IMR-90 (cell line): Measurements from ENCODE around the gene CHRM5. TPM values are rescaled to one million over a fixed set of nuclear protein-coding genes. Genes with fewer than 3 reads are reported as not detected.

Source experiments
- ATAC-seq: fragments of 200-7000 bp; cut with Tn5 transposase; 2 replicates; pipeline ENCODE4 v1.9.1; 2020; ENCODE audit warnings: low read depth, mild to moderate bottlenecking, moderate library complexity
- BruUV-seq: library from RNA; stranded (reverse); fragments of 400-500 nt; replicated peaks from 2 replicates; lab custom pipeline; 2021; lab: Mats Ljungman, UMichigan
- CTCF ChIA-PET: fragments of 300-600 bp; formaldehyde crosslinking; extraction: SDS; loops from one replicate; lab custom pipeline; 2021; ENCODE audit warnings: antibody characterized with exemption; lab: Yijun Ruan, JAX
- POLR2A ChIA-PET: fragments of 300-600 bp; sonication (Branson Sonifier 250); formaldehyde crosslinking; loops from one replicate; lab custom pipeline; 2022; ENCODE audit warnings: antibody characterized with exemption; ENCODE audit not compliant: unreplicated experiment; lab: Charles Lee
- DNase-seq: peaks from one replicate; pipeline ENCODE4 v3.0.0; 2013
- H2AFZ ChIP-seq: replicated peaks from 2 replicates; pipeline ENCODE3; 2013; ENCODE audit warnings: low read length, mild to moderate bottlenecking; ENCODE audit not compliant: poor library complexity
- H2AK5ac ChIP-seq: 2 replicates; pipeline ENCODE4 v1.6.1; 2013; ENCODE audit warnings: low read depth, low read length, inconsistent platforms
- H2AK9ac ChIP-seq: replicated peaks from 2 replicates; pipeline ENCODE3; 2013; ENCODE audit warnings: mild to moderate bottlenecking, low read depth, low read length, moderate library complexity; ENCODE audit not compliant: poor library complexity
- H2BK120ac ChIP-seq: 2 replicates; pipeline ENCODE4 v1.6.1; 2013; ENCODE audit warnings: low read depth, low read length, inconsistent platforms
- H2BK15ac ChIP-seq: 3 replicates; pipeline ENCODE4 v1.6.1; 2013; ENCODE audit warnings: low read depth, low read length, inconsistent platforms
- H2BK20ac ChIP-seq: 2 replicates; pipeline ENCODE4 v1.6.1; 2013; ENCODE audit warnings: low read depth, mild to moderate bottlenecking, inconsistent platforms, low read length, moderate library complexity
- H2BK5ac ChIP-seq: 2 replicates; pipeline ENCODE4 v1.6.1; 2013; ENCODE audit warnings: mild to moderate bottlenecking, low read depth, low read length, inconsistent platforms; ENCODE audit not compliant: poor library complexity, severe bottlenecking
- H3K14ac ChIP-seq: replicated peaks from 2 replicates; pipeline ENCODE4 v1.6.1; 2013; ENCODE audit warnings: low read depth, low read length, inconsistent platforms
- H3K18ac ChIP-seq: 2 replicates; pipeline ENCODE4 v1.6.1; 2013; ENCODE audit warnings: low read depth, low read length, control low read depth
- H3K23ac ChIP-seq: 2 replicates; pipeline ENCODE4 v1.6.1; 2013; ENCODE audit warnings: low read depth, low read length, inconsistent platforms
- H3K27ac ChIP-seq: 2 replicates; pipeline ENCODE4 v1.5.1; 2013; ENCODE audit warnings: mild to moderate bottlenecking, control low read depth, low read length; ENCODE audit not compliant: insufficient read depth
- H3K27me3 ChIP-seq: 2 replicates; pipeline ENCODE4 v1.6.1; 2013; ENCODE audit warnings: low read length; ENCODE audit not compliant: control insufficient read depth, insufficient read depth
- H3K36me3 ChIP-seq: 2 replicates; pipeline ENCODE4 v1.6.1; 2013; ENCODE audit warnings: low read length, mixed read lengths; ENCODE audit not compliant: control insufficient read depth, insufficient read depth
- H3K4ac ChIP-seq: 2 replicates; pipeline ENCODE4 v1.6.1; 2013; ENCODE audit warnings: low read depth, low read length, inconsistent platforms
- H3K4me1 ChIP-seq: 2 replicates; pipeline ENCODE4 v1.6.1; 2013; ENCODE audit warnings: low read length, mixed read lengths; ENCODE audit not compliant: control insufficient read depth, insufficient read depth
- H3K4me2 ChIP-seq: 2 replicates; pipeline ENCODE4 v1.6.1; 2013; ENCODE audit warnings: low read depth, mild to moderate bottlenecking, control low read depth, low read length, moderate library complexity
- H3K4me3 ChIP-seq: 2 replicates; pipeline ENCODE4 v1.5.1; 2013; ENCODE audit warnings: low read depth, mild to moderate bottlenecking, control low read depth, low read length, moderate library complexity; ENCODE audit not compliant: insufficient read depth
- H3K56ac ChIP-seq: 2 replicates; pipeline ENCODE4 v1.6.1; 2013; ENCODE audit warnings: low read length, inconsistent platforms; ENCODE audit not compliant: insufficient read depth; ENCODE audit errors: extremely low read depth
- H3K79me1 ChIP-seq, 2 experiments: 2 replicates each; pipeline ENCODE4 v1.6.1; 2013; ENCODE audit warnings: low read length in 2 of 2, inconsistent platforms in 1 of 2, low read depth in 1 of 2
- H3K9ac ChIP-seq: 2 replicates; pipeline ENCODE4 v1.6.1; 2013; ENCODE audit warnings: low read depth, low read length, control low read depth
- H3K9me1 ChIP-seq: 2 replicates; pipeline ENCODE4 v1.6.1; 2013; ENCODE audit warnings: low read length, inconsistent platforms; ENCODE audit not compliant: insufficient read depth
- H3K9me3 ChIP-seq: 2 replicates; pipeline ENCODE4 v1.6.1; 2013; ENCODE audit warnings: low read length; ENCODE audit not compliant: control insufficient read depth, insufficient read depth
- H4K20me1 ChIP-seq: 2 replicates; pipeline ENCODE4 v1.6.1; 2013; ENCODE audit warnings: low read length, inconsistent platforms; ENCODE audit not compliant: insufficient read depth
- H4K5ac ChIP-seq: 2 replicates; pipeline ENCODE4 v1.6.1; 2013; ENCODE audit warnings: mild to moderate bottlenecking, low read depth, low read length, control low read depth
- H4K8ac ChIP-seq, 2 experiments: 2 replicates each; pipeline ENCODE4 v1.6.1; 2013; ENCODE audit warnings: low read depth in 2 of 2, low read length in 2 of 2, control low read depth in 1 of 2, inconsistent platforms in 1 of 2
- H4K91ac ChIP-seq: 2 replicates; pipeline ENCODE4 v1.6.1; 2013; ENCODE audit warnings: low read depth, low read length, inconsistent platforms; ENCODE audit not compliant: insufficient read depth
- CEBPB ChIP-seq: IDR thresholded peaks from 2 replicates; pipeline ENCODE4 v1.6.1; 2012; ENCODE audit warnings: low read depth, low read length, improper control_type of control experiment
- CHD1 ChIP-seq: IDR thresholded peaks from 2 replicates; pipeline ENCODE4 v1.6.1; 2012; ENCODE audit warnings: low read depth, low read length, improper control_type of control experiment
- FOS ChIP-seq: fragments of 150-350 bp; IDR thresholded peaks from 2 replicates; pipeline ENCODE4 v1.6.1; 2016; ENCODE audit warnings: low read depth, low read length
- MAFK ChIP-seq: IDR thresholded peaks from 2 replicates; pipeline ENCODE4 v1.6.1; 2012; ENCODE audit warnings: low read depth, low read length, improper control_type of control experiment
- MAZ ChIP-seq: IDR thresholded peaks from 2 replicates; pipeline ENCODE4 v1.6.1; 2012; ENCODE audit warnings: low read depth, mild to moderate bottlenecking, low read length, improper control_type of control experiment, moderate library complexity, borderline replicate concordance
- MXI1 ChIP-seq: IDR thresholded peaks from 2 replicates; pipeline ENCODE4 v1.6.1; 2012; ENCODE audit warnings: low read depth, mild to moderate bottlenecking, low read length, moderate library complexity, borderline replicate concordance
- NFE2L2 ChIP-seq: fragments of 150-350 bp; IDR thresholded peaks from 2 replicates; pipeline ENCODE4 v1.6.1; 2016; ENCODE audit warnings: low read depth, mild to moderate bottlenecking, low read length
- RAD21 ChIP-seq: IDR thresholded peaks from 2 replicates; pipeline ENCODE4 v1.6.1; 2012; ENCODE audit warnings: low read length, improper control_type of control experiment
- RCOR1 ChIP-seq: IDR thresholded peaks from 2 replicates; pipeline ENCODE4 v1.6.1; 2012; ENCODE audit warnings: mild to moderate bottlenecking, low read length, improper control_type of control experiment; ENCODE audit not compliant: insufficient replicate concordance
- SMC3 ChIP-seq: fragments of 150-350 bp; IDR thresholded peaks from 2 replicates; pipeline ENCODE4 v1.6.1; 2016; ENCODE audit warnings: low read depth, mild to moderate bottlenecking, antibody characterized with exemption, low read length, moderate library complexity
- WGBS, 2 experiments: methylation state at CpG; one replicate each; pipeline versions ENCODE4 v1.1.5 to v1.1.7; 2013; ENCODE audit warnings: missing lambda C conversion rate in 2 of 2; ENCODE audit not compliant: insufficient read length in 1 of 2; ENCODE audit errors: extremely low coverage in 2 of 2; 5-methylcytosine and 5-hydroxymethylcytosine counted together
- dilution Hi-C: fragments of 300-500 bp; cut with HindIII; formaldehyde crosslinking; loops from one replicate; pipeline ENCODE4 v1.14.3; 2018; ENCODE audit warnings: low sequenced_read_pairs; ENCODE audit not compliant: unreplicated experiment
- in situ Hi-C: fragments of 300-500 bp; cut with MboI; formaldehyde crosslinking; loops from 3 replicates; pipeline ENCODE4 v1.14.3; 2019; ENCODE audit warnings: low sequenced_read_pairs, inconsistent platforms, mixed read lengths
- intact Hi-C: fragments of 100-400 bp; cut with micrococcal nuclease; formaldehyde crosslinking; loops from 2 replicates; pipeline ENCODE4 v1.10.0; 2022
- polyA plus RNA-seq, 3 experiments: library from polyadenylated mRNA; depleted of rRNA; stranded (reverse); fragments of >200 nt; gene quantifications; 2 replicates each; pipeline ENCODE4 v1.2.3, GENCODE V29; 2012; ENCODE audit warnings: low replicate concordance in 1 of 3
- total RNA-seq: library from RNA; depleted of rRNA; stranded (reverse); fragments of >200 nt; gene quantifications from 2 replicates; pipeline ENCODE4 v1.2.3, GENCODE V29; 2012
- TF ChIP-seq, protein P1 (sequence below): conservative IDR thresholded peaks from 2 replicates; pipeline ENCODE4 v1.5.1; 2012; ENCODE audit warnings: mild to moderate bottlenecking, low read depth, low read length, improper control_type of control experiment
- TF ChIP-seq, protein P2 (sequence below): fragments of 150-350 bp; IDR thresholded peaks from 2 replicates; pipeline ENCODE4 v1.6.1; 2016; ENCODE audit warnings: low read depth, mild to moderate bottlenecking, low read length, moderate library complexity, borderline replicate concordance
- TF ChIP-seq, protein P3 (sequence below): fragments of 150-350 bp; IDR thresholded peaks from 2 replicates; pipeline ENCODE4 v1.6.1; 2017; ENCODE audit warnings: mild to moderate bottlenecking, antibody characterized with exemption, low read length, low read depth

Gene CHRM5
- total and polyA plus RNA-seq, 2 of the 4 experiments (the other 2 are of a cell fraction): under 0.01 to 0.03 TPM

DNA sequence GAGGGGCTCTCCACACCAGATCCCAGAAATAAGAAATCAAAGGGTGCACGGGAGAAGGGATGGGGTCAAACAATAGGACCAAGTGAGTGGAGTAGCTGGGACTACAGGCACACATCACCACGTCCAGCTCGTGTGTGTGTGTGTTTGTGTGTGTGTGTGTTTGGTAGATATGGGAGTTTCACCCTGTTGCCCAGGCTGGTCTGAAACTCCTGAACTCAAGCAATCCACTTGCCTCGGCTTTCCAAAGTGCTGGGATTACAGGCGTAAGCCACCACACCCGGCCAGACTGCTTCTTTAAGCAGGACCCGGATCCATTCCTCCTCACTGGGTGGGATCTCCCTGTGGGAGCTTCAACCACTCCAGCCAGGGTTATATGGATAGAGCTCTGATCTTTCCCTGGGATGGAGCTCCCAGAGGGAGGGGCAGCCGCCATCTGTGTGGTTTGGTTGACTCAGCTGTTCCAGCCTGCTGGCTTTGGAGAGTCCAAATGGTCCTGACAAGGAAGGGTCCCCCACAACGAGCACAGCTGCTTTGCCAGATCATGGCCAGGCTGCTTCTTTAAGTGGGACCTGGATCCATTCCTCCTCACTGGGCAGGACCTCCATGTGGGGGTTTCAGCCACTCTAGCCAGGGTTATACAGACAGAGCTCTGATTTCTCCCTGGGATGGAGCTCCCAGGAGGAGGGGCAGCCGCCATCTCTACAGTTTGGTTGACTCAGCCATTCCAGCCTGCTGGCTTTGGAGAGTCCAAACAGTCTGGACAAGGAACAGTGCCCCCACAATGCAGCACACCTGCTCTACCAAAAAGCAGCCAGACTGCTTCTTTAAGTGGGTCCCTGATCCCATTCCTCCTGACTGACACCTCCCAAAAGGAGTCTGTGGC, 79.8 kb downstream of the CHRM5 start:
- DNase-seq (no peak), ATAC-seq (peak; percentile 4; the same call in 1 of the 2 replicates)
- in situ Hi-C loops (no loop called here), intact Hi-C loops (no loop called here), dilution Hi-C loops (no loop called here)
- Histone ChIP-seq H3K56ac (peak overlapping the region; percentile 17; the same call in 1 of the 2 replicates), H3K9me1 (peaks cover 11% of the 10 kb centered on the region), H3K36me3 (no peaks in the 10 kb centered on the region), H3K4me1 (peaks cover 14% of the 10 kb centered on the region), H3K27me3 (no peaks in the 10 kb centered on the region), H3K14ac (peak overlapping the region; percentile 82; the same call in 1 of the 2 replicates), H2AK5ac (peak overlapping the region; percentile 91), H2BK20ac (peak overlapping the region; percentile 63), H3K9me3 (peaks cover 4% of the 10 kb centered on the region; the same call in 1 of the 2 replicates), H3K18ac (peak overlapping the region; percentile 18; the same call in 1 of the 2 replicates), H3K4me3 (no peak overlapping the region), H3K27ac (peak overlapping the region; percentile 53), H3K4ac (peak overlapping the region; percentile 90), H2BK5ac (peak overlapping the region; percentile 83), H2AFZ (peak overlapping the region; percentile 67), H4K20me1 (no peaks in the 10 kb centered on the region; the same call in 1 of the 2 replicates), H4K5ac (0 out of 2 replicates have a peak overlapping the region, but pooled peaks have one; percentile 9), H3K79me1 (peaks cover 0 to 4% of the 10 kb centered on the region in 2 experiments; a peak in 1 of 4 replicates), H2AK9ac (peak overlapping the region; percentile 74), H2BK120ac (peak overlapping the region; percentile 58), H3K23ac (peak overlapping the region; percentile 91), H3K9ac (no peak overlapping the region), H3K4me2 (no peak overlapping the region), H4K8ac (peak overlapping the region in 1 of 2 experiments; percentile 42; a peak in 2 of 4 replicates), H4K91ac (peak overlapping the region; percentile 72), H2BK15ac (peak overlapping the region; percentile 72; the same call in 2 of the 3 replicates)
- POLR2A ChIA-PET: no interaction called here
- WGBS, 2 experiments: 100% methylated on average over 1 of the region's 10 CpGs; no CpG with 5 or more reads in 1 of the 2 experiments
- no TSS peak for BruUV-seq
- CTCF ChIA-PET: no interaction called here
- TF ChIP-seq, protein P1, sequence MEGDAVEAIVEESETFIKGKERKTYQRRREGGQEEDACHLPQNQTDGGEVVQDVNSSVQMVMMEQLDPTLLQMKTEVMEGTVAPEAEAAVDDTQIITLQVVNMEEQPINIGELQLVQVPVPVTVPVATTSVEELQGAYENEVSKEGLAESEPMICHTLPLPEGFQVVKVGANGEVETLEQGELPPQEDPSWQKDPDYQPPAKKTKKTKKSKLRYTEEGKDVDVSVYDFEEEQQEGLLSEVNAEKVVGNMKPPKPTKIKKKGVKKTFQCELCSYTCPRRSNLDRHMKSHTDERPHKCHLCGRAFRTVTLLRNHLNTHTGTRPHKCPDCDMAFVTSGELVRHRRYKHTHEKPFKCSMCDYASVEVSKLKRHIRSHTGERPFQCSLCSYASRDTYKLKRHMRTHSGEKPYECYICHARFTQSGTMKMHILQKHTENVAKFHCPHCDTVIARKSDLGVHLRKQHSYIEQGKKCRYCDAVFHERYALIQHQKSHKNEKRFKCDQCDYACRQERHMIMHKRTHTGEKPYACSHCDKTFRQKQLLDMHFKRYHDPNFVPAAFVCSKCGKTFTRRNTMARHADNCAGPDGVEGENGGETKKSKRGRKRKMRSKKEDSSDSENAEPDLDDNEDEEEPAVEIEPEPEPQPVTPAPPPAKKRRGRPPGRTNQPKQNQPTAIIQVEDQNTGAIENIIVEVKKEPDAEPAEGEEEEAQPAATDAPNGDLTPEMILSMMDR: no peak
- TF ChIP-seq SMC3 (no peak), FOS (no peak), MXI1 (no peak), RCOR1 (no peak), CHD1 (no peak), RAD21 (no peak), MAFK (no peak), MAZ (no peak), CEBPB (no peak), NFE2L2 (no peak)
- TF ChIP-seq, protein P2, sequence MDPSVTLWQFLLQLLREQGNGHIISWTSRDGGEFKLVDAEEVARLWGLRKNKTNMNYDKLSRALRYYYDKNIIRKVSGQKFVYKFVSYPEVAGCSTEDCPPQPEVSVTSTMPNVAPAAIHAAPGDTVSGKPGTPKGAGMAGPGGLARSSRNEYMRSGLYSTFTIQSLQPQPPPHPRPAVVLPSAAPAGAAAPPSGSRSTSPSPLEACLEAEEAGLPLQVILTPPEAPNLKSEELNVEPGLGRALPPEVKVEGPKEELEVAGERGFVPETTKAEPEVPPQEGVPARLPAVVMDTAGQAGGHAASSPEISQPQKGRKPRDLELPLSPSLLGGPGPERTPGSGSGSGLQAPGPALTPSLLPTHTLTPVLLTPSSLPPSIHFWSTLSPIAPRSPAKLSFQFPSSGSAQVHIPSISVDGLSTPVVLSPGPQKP: no peak
- TF ChIP-seq, protein P3, sequence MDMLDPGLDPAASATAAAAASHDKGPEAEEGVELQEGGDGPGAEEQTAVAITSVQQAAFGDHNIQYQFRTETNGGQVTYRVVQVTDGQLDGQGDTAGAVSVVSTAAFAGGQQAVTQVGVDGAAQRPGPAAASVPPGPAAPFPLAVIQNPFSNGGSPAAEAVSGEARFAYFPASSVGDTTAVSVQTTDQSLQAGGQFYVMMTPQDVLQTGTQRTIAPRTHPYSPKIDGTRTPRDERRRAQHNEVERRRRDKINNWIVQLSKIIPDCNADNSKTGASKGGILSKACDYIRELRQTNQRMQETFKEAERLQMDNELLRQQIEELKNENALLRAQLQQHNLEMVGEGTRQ: no peak
